HG02678 (cell line): ENCODE measurements around the gene PSMD9.
"Not testable (repeated sequence)": the region's sequence is repeated elsewhere in the genome, so short reads cannot be mapped to it uniquely, and the experiment has no call there.

Experiments used
- ATAC-seq: cut with Tn5 transposase; IDR thresholded peaks from one replicate; pipeline ENCODE4 v1.9.1; 2021; ENCODE audit warnings: mild to moderate bottlenecking, moderate library complexity; ENCODE audit not compliant: unreplicated experiment

The PSMD9 gene

GRCh38 chr12:121917950-121918678 is 29.5 kb downstream of the PSMD9 start, which contains the start of gene CFAP251:
CFAP251 (plus strand) TSS chr12:121918592; CDS start chr12:121921306, 2,714 bp downstream.
- peak; percentile 98 for ATAC-seq

GRCh38 chr12:121918679-121919038 is 30.1 kb downstream of the PSMD9 start:
- no peak for ATAC-seq

- no peak for ATAC-seq
Measured at GRCh38 chr12:121921066-121921465, 32.5 kb downstream of the PSMD9 start.

GRCh38 chr12:121925358-121925695 is 36.7 kb downstream of the PSMD9 start:
- ATAC-seq = no peak

- ATAC-seq = no peak
Measured at GRCh38 chr12:121926874-121927706, 38.5 kb downstream of the PSMD9 start.

- ATAC-seq = no peak
Measured at GRCh38 chr12:121927813-121928212, 39.2 kb downstream of the PSMD9 start.

- not testable (repeated sequence) for ATAC-seq
Measured at GRCh38 chr12:121929545-121929944, 41.0 kb downstream of the PSMD9 start.

- no peak for ATAC-seq
Measured at GRCh38 chr12:121930862-121931261, 42.3 kb downstream of the PSMD9 start.

- no peak for ATAC-seq
Measured at GRCh38 chr12:121932176-121932536, 43.6 kb downstream of the PSMD9 start.

GRCh38 chr12:121932914-121933521 is 44.4 kb downstream of the PSMD9 start:
- no peak for ATAC-seq

- ATAC-seq = no peak
Measured at GRCh38 chr12:121933522-121934308, 45.1 kb downstream of the PSMD9 start.

GRCh38 chr12:121934309-121934664 is 45.7 kb downstream of the PSMD9 start:
- ATAC-seq = no peak

- ATAC-seq = no peak
Measured at GRCh38 chr12:121937654-121938053, 49.1 kb downstream of the PSMD9 start.

- ATAC-seq = no peak
Measured at GRCh38 chr12:121939186-121939585, 50.6 kb downstream of the PSMD9 start.

- ATAC-seq = no peak
Measured at GRCh38 chr12:121939992-121940766, 51.6 kb downstream of the PSMD9 start.

GRCh38 chr12:121942145-121942718 is 53.6 kb downstream of the PSMD9 start:
- no peak for ATAC-seq

- no peak for ATAC-seq
Measured at GRCh38 chr12:121943926-121944325, 55.3 kb downstream of the PSMD9 start.

GRCh38 chr12:121946313-121947025 is 57.9 kb downstream of the PSMD9 start:
- ATAC-seq = no peak

GRCh38 chr12:121947981-121948380 is 59.4 kb downstream of the PSMD9 start:
- no peak for ATAC-seq
